ENCODE data around the gene FGF1. TPM values are rescaled to one million over a fixed set of nuclear protein-coding genes. Genes with fewer than 3 reads are reported as not detected.

FGF1 gene
- total and polyA plus RNA-seq, 10 donors: 0.32 to 12.9 (median 2.6) TPM

DNA sequence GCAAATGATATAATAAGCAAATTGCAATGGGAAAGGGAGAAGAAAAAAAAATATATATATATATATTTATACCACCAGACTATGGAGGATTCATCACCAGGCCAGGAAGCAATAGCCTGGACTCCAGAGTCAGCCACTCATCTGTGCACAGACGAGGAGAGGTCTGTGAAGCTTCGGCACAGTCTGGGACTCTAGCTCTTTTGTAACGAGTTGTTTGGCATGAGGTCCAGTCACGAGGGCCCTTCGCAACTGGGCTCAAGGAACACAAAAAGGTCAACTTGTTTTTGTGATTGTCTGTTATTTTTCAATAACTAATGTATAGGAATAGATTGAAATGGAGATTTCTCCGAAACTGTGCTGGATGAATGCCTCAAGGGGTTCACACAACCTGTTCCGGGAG is 14.7 kb upstream of the FGF1 start:
- no peaks in the 10 kb centered on the region for H3K9me3 ChIP-seq
- TF ChIP-seq CTCF (IDR thresholded peaks at IDR 0.05 in 8 of 11, conservative IDR thresholded peaks at IDR 0.05 in 3 of 11) (no peak), POLR2AphosphoS5 (IDR thresholded peaks at IDR 0.05) (no peak), POLR2A (IDR thresholded peaks at IDR 0.05) (no peak)
- 89 to 93% (median 92%) methylated on average over 7 of the region's 7 CpGs for WGBS, 5 donors
- intact Hi-C loops (cut with DNase I; ENCODE audit: low total_unique reads): loop anchor here (10.0 kb wide), 1 partner anchor 706 kb away; no protein-coding TSS in a partner anchor
- no peaks in the 10 kb centered on the region for H3K27me3 ChIP-seq (replicated peaks in 1 of 7)
- DNase-seq: no peak
- no peak overlapping the region for H3K27ac ChIP-seq
- no peaks in the 10 kb centered on the region for H3K36me3 ChIP-seq
- peaks cover 8 to 35% (median 24%) of the 10 kb centered on the region in 6 donors for H3K4me1 ChIP-seq
- no peak overlapping the region for H3K4me3 ChIP-seq

GRCh38 chr5:142699184-142699720 is 13.4 kb upstream of the FGF1 start:
- Histone ChIP-seq H3K4me1 (peaks cover 8 to 35% (median 24%) of the 10 kb centered on the region in 6 donors), H3K4me3 (no peak overlapping the region), H3K36me3 (no peaks in the 10 kb centered on the region), H3K27me3 (replicated peaks in 1 of 7) (no peaks in the 10 kb centered on the region), H3K9me3 (no peaks in the 10 kb centered on the region), H3K27ac (peak overlapping the region in 1 of 8 donors; percentile 9)
- TF ChIP-seq POLR2AphosphoS5 (IDR thresholded peaks at IDR 0.05) (peak in 1 of 3 donors; percentile 22), CTCF (IDR thresholded peaks at IDR 0.05 in 8 of 11, conservative IDR thresholded peaks at IDR 0.05 in 3 of 11) (peak; percentile 80 to 95 (median 91)), POLR2A (IDR thresholded peaks at IDR 0.05) (no peak)
- peak; percentile 87 for DNase-seq
- 6 to 19% (median 14%) methylated on average over 3 of the region's 3 CpGs for WGBS, 5 donors
- intact Hi-C loops (cut with DNase I; ENCODE audit: low total_unique reads): loop anchor here (5.0 kb wide), 2 partner anchors 42 to 87 kb away; no protein-coding TSS in a partner anchor

DNA sequence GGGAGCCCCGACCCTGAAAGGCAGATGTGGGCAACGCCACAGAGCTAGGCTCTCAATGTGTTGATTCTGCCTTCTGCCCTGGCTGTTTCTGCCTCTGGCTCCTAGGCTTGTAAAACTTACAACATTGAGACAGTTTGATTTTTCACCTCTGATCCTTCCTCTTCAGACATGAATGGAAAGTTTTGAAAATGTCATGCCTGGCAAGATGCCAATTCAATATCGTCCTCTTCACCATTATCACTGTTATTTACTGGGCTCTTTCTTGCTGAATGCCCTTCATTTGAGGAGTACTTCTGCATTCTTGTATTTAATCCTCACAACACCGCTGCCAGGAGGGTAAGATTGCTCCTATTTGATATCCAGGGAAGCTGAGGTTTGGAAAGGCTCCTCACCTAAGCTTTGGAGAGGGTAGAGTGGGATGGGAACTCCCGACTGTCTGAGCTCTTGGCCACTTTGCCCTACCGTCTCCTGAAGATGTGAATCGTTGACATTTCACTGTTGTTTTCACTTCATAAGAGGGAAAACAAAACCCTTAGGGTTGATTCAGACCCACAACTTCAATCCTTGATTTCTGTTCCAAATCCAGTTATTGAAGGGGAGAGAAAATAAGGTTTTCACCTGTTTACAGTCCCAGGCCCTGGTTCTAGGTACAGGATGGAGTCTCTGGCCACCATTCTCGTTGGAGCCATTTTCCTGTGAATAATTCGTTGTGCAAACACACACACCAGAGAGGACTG is 12.7 kb upstream of the FGF1 start:
- intact Hi-C loops (cut with DNase I; ENCODE audit: low total_unique reads): loop anchor here (5.0 kb wide), 2 partner anchors 41 to 86 kb away; no protein-coding TSS in a partner anchor
- WGBS, 5 donors: 59 to 71% (median 60%) methylated on average over 9 of the region's 9 CpGs
- Histone ChIP-seq H3K9me3 (no peaks in the 10 kb centered on the region), H3K27me3 (replicated peaks in 1 of 7) (no peaks in the 10 kb centered on the region), H3K4me1 (peaks cover 8 to 35% (median 24%) of the 10 kb centered on the region in 6 donors), H3K27ac (peak overlapping the region in 6 of 8 donors; percentile 9 to 62 (median 54)), H3K36me3 (no peaks in the 10 kb centered on the region), H3K4me3 (no peak overlapping the region)
- DNase-seq: no peak
- TF ChIP-seq POLR2AphosphoS5 (IDR thresholded peaks at IDR 0.05): no peak
- no peak for TF ChIP-seq POLR2A (IDR thresholded peaks at IDR 0.05)
- TF ChIP-seq CTCF (IDR thresholded peaks at IDR 0.05 in 8 of 11, conservative IDR thresholded peaks at IDR 0.05 in 3 of 11): no peak
